Measurements from ENCODE around the gene EBF4.

- TF ChIP-seq POLR2A (IDR thresholded peaks at IDR 0.05; ENCODE audit: low read length) (no peak), GATA1 (IDR thresholded peaks at IDR 0.05; ENCODE audit: low read depth, low read length) (no peak)
Measured at GRCh38 chr20:2794202-2794748, 101.7 kb downstream of the EBF4 start.
